Measurements from ENCODE around the gene USP47. TPM values are rescaled to one million over a fixed set of nuclear protein-coding genes. Genes with fewer than 3 reads are reported as not detected.

Gene USP47
- total RNA-seq, 1 donor from 2014 or later: 54.6 TPM

DNA sequence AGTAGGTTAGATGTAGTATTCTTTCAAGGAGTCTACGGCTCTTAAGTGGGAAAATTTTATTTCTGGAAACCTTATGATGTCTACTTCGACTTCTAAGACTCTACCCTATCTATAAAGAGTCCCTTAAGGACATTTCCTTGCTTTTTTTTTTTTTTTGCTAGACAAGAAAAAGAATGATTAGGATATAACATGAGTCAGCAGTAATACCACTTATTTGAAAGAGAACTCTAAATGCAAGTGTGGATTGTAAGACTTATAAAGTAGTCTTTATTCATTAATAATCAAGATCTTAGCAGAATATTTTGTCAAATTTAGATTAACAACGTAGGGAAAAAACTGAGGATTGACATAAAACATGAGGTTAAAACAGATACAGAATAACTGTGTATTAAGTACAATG lies 95.7 kb downstream of the USP47 start:
- DNase-seq (ENCODE audit: extremely low read depth, low read depth, low spot score): no peak

DNA sequence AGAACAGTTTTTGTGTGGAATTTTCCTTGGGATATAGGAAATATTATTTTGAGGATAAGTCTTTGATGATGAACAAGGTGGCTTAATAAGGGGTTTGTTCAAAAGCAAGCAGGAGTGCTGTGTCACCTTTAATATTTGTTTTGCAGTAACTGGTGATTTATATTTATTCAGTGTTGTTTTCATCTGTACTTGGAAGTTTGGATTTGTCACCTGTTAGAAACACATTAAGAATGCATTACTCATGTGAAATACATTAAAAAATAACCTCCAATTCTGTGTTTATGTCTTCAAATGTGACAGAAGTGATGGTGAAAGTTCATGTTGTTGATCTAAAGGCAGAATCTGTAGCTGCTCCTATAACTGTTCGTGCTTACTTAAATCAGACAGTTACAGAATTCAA lies 96.2 kb downstream of the USP47 start:
- DNase-seq (ENCODE audit: extremely low read depth, low read depth, low spot score): no peak

DNA sequence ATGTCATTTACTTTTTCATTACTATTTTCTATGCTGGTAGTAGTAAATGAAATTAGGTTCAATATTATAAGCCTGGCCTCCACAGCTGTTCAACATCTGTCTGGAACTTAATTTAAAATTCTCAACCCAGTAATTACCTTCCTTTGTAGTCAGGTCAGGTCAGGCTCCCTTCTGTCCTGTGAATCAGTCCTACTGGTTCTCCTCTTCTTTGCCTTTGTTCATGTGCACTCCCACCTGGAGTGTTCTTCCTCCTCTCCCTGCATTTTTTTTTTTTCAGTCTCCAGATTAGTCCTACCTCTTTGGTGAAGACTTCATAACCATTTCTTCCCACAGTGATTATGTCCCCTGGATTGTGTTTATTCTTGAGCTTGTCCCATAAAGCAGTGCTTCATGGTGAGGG lies 98.8 kb downstream of the USP47 start:
- no peak for DNase-seq (ENCODE audit: extremely low read depth, low read depth, low spot score)

DNA sequence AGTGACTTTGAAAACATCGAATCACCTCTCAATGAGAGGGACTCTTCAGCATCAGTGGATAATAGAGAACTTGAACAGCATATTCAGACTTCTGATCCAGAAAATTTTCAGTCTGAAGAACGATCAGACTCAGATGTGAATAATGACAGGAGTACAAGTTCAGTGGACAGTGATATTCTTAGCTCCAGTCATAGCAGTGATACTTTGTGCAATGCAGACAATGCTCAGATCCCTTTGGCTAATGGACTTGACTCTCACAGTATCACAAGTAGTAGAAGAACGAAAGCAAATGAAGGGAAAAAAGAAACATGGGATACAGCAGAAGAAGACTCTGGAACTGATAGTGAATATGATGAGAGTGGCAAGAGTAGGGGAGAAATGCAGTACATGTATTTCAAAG lies 100.9 kb downstream of the USP47 start:
- DNase-seq (ENCODE audit: extremely low read depth, low read depth, low spot score): no peak

DNA sequence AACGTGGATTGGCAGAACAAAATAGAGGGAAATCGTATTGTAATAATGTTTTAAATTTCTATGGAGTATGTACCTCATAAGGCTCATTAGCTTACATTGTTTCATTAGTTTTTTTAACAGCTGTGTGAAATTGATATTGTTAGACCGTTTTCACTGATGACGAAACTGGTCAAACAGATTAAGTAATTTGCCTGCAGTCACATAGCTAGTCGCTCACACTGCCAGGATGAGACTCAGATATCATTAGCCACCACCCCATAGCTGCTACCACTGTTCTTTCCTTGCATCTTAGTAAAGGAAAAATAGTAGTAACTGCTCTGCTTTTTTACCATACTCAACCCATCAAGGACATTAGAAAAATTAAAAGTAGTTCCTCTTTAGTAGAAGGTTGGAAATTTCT lies 102.7 kb downstream of the USP47 start:
- DNase-seq (ENCODE audit: extremely low read depth, low read depth, low spot score): no peak

DNA sequence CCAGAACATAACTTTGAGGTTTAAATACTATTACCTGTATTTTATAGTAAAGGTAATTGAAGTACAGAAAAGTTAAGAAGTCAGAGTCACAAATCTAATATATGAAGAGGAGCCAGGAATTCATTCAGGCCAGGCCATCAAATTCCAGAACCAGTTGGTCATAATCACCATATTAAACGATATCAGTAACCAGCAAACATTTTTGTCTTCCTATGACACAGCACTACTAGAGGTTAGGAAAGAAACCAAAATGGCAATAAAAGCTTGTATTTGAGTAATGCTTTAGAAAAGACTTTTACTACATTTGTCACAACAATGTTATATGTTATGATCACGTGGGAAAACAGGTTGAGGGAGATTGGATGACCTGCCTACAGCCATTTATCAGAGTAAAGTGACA lies 104.4 kb downstream of the USP47 start:
- DNase-seq (ENCODE audit: extremely low read depth, low read depth, low spot score): no peak

DNA sequence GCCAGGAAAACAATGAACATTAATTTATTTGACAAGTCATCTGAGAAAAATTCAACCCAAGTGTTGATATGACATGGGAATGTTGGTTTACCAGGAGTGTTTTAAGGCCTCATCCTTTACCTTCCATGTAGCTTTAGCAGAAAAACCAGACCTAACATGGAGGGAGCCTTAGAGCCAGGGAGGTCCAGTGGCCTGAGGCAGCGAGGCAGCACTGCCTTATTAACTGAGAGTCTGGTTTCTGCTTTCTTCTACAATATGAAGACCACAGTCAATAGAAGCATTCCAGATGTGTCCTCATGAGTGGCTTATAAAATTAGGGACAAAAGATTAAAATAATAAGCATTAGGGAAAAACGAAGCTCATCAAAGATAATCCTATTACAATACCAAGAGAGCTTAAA lies 105.1 kb downstream of the USP47 start:
- no peak for DNase-seq (ENCODE audit: extremely low read depth, low read depth, low spot score)

DNA sequence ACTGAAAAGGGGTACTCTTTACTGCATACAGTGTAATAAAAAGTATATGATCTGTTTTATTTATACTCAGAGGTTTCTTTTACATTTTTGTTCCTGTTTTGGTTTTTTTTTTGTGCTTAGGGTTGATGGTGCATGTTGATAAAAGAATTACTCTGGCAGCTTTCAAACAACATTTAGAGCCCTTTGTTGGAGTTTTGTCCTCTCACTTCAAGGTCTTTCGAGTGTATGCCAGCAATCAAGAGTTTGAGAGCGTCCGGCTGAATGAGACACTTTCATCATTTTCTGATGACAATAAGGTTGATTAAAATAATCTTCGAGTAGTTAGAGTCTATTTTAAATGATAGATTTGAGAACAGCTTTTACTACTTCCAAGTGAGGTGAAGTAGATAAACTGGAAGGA lies 106.1 kb downstream of the USP47 start:
- no peak for DNase-seq (ENCODE audit: extremely low read depth, low read depth, low spot score)

DNA sequence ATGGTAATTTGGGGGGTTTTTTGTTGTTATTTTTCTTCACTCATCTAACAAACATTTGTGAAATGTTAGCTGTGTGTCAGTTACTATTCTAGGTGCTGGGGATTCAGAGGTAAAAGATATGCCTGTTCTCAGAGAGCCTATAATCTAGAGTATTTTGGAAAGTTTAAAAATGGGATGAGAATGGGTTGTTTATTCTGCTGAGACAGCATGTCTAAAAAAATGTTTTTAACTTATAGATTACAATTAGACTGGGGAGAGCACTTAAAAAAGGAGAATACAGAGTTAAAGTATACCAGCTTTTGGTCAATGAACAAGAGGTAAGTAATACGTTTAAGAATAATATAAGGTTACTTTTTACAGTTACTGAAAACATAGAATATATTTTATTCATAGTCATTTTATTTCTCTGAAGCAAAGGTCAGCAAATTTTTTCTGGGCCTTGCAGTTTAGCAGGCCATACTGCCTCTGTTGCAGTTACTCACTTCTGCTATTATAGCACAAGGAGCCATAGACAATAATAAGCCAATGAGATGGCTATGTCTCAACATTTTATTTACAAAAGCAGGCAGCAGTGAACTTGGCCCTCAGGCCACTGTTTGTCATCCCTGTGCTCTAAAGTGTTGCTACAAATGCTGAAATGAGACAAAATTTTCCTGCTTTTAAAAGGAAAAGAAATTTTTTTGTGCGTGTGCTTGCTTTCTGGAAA lies 106.6 kb downstream of the USP47 start:
- DNase-seq (ENCODE audit: extremely low read depth, low read depth, low spot score): no peak

DNA sequence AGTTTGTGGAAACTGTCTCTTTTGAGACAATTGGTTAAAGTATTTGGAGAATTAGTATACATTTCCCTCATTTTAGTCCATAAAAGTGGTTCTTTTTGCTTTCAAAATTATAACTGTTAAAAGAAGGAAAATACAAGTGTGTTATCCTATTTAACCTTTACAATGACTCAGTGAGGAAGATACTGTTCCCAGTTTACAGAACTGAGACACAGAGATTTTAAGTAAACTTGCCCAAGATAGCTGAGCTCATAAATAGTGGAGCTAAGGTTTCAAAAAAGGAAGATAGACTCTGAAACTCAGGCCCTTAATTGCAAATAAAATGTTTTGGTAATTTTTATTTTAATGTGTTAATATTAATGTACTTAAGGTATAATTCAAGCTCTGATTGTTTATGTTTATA lies 107.7 kb downstream of the USP47 start:
- no peak for DNase-seq (ENCODE audit: extremely low read depth, low read depth, low spot score)

DNA sequence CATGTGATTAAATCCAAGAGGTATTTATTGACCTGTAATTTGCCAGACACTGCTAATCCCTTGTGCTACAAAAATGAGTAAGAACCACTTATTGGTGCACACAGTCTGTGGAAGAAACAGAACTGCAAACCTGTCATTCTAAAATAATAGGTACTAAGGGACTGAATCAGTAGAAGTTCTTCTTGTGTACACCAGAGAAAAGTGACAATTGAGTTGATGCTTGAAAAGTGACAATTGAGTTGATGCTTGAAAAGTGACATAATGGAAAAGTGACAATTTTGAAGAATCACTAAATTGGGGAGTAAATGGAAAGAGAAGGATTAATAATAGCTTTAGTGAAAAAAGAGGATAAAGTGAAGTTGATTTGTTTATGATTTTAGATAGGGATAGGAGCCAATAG lies 110.3 kb downstream of the USP47 start:
- DNase-seq (ENCODE audit: extremely low read depth, low read depth, low spot score): no peak

DNA sequence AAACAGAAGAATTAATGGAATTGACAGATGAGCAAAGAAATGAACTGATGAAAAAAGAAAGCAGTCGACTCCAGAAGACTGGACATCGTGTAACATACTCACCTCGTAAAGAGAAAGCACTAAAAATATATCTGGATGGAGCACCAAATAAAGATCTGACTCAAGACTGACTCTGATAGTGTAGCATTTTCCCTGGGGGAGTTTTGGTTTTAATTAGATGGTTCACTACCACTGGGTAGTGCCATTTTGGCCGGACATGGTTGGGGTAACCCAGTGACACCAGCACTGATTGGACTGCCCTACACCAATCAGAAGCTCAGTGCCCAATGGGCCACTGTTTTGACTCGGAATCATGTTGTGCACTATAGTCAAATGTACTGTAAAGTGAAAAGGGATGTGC lies 114.2 kb downstream of the USP47 start:
- no peak for DNase-seq (ENCODE audit: extremely low read depth, low read depth, low spot score)

DNA sequence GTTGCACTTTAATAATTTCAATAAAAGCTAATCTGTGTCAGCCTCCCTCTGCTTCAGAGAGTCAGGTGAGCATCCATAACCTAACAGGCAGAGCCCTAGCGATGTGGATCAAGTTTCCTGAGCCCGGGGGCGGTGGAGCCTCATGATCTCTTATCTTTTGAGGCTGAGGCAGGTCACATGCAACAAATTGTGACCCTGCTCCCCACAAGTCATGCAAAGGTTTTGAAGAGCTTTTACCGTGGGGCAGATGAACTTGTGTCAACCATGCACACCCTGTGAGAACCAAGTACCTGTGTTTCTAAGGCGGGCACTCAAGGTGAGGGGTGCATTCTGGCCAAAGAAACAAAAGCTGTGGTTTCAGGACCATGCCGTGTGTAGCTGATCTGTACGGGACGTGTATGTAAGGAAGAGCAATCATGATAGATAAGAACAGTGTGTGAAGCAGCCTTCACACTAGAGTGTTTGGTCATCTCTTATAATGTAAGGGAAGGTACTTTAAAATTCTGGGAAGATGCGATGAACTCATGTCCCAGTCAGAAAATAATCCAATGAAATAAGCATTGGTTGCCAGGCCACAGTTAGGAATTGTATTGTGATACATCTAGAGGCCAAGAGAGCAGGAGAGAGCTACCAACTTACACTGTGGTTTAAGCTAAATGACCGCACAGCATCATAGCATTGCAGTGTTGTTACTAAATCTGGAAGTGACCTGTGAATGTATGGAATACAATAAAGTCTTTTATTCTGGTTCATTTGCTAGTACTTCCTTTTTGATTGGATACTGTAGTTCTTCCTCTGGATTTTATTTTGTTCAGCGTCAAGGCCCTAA lies 116.8 kb downstream of the USP47 start:
- no peak for DNase-seq (ENCODE audit: extremely low read depth, low read depth, low spot score)

DNA sequence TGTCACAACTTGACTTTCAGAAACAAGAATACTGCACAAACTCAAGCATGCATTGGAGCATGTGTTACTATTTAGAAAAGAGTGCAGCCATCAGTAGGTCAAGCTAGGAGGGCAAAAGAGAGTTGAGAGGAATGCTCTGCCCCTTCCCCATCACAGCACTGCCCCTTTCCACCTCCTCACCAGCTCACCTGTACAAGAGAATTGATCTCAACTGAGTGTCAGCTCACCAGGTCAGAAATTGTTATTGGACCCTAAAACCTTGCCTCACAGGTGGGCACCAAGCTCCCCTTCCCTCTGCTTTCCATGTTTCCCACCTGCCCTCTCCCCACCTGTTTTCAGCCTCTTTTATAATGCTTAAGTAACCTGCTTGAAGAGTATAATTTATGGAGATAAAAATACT lies 117.8 kb downstream of the USP47 start:
- no peak for DNase-seq (ENCODE audit: extremely low read depth, low read depth, low spot score)

DNA sequence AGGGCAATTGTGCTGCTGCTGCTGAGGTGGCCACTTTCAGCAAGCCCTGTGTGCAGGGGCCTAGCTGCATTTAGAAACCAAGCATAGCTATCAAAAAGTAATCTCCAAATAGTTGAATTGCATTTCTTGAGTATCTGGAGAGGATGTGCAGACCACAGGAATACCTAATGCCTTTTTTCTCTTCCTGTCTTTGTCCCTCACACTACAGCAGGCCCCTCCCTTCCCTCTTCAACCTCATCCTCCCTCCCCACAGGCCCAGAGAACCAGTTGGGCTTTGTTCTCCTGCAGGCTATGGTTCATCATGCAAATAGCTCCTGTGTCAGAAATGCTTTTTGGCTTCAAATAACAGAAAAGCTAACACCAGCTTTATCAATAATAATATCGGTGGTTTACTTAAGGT lies 118.9 kb downstream of the USP47 start:
- no peak for DNase-seq (ENCODE audit: extremely low read depth, low read depth, low spot score)

DNA sequence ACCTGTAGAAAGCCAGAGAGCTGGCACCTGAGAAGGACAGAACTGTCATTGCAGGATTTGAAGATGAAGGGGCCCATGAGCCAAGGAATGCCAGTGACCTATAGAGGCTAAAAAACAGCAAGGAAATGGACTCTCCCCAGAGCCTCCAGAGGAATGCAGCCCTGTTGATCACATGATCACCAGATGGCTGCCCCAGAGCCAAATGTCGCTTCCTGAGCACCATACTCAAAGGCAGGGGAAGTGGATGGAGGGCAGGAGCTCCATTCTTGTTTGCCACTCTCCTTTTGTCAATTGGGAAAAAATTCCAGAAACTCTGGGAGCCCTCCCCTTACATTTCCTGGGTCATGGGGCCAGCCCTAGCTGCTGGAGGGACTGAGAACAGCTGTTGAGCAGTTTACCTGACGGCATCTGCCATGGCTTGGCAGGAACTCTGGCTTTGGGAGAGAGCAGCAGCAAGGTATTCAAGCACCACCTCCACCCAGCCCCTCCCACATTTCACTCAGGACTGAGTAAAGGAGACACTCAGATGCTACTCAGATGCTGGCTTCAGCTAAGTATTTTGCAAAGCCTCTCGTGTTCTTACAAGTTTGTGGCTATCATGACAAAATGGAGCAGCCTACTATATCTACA lies 119.7 kb downstream of the USP47 start:
- DNase-seq (ENCODE audit: extremely low read depth, low read depth, low spot score): no peak

DNA sequence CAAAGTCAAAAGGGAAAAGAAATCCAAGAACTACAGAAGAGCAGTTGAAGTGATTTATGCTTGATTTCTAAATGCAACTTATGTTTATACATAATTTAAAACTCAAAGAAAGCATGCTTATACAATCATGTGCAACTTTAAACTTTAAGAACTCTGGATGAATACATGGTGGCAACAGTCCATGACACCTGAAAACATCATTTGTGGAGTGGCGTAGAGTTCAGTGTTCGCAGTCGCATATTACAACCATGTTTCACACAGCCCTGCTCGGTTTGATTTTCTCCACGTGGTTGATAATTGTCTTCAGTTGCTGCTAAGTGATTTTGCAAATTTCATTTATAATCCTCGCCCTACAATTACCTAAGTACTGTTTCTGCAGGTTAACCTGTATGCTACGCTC lies 121.3 kb downstream of the USP47 start:
- DNase-seq (ENCODE audit: extremely low read depth, low read depth, low spot score): no peak

DNA sequence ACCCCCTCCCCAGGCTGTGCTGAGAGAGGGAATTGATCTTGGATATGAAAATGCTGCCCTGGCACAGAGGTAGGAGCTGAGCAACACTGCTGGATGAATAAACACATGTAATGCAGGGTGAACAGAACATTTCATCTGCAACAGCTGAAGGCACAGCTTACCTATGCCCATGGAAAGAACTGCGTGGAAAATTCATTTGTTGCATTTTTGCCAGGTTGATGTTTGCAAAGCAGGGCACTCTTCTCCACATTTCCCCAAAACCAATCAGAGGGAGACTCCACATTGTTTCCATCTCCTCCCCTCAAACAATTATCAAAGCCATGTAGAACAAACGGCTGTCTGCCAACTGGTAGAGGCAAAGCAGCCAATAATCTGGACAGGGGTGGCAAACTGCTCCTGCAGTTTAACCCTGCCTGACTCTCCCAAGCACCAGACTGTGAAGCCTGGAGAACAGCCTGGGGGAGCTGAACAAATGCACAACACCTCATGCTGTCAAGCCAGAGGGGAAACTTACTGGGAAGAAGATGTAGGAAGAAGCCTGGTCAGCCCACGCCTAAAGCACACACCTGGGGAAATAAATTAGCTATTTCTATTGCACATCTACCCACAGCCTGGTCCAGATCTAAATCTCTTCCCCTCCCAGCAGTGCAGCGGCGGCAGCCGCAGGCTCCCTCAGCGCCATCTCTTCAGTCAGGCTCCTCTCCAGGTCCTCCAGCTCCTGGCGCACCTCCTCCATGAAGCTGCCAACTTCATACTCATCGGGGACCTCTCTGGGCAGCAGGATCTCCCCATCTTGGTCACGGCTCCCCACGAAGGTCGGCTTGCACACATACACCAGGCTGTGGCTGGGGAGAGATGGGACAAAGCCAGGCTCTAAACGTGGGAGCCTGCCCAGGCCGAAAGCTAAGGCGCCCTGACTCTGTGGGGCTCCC lies 122.3 kb downstream of the USP47 start:
- no peak for DNase-seq (ENCODE audit: extremely low read depth, low read depth, low spot score)

DNA sequence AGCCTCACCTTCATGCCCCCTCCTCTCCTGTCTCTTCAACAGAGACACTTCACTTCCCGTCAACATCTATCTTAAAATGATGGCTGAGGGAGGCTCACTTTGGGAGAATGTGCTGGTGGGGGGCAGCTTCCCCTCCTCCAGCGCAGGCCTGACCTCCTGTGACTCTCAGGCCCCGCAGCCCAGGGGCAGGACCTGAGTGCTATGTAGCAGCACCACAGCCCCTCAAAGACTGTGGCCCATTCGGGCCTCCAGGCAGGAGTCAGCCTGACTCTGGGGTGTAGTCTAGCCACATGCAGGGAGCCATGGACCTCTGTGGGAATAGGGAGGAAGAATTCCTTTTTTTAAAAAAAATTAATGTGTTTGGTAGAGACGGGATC lies 123.0 kb downstream of the USP47 start:
- DNase-seq (ENCODE audit: extremely low read depth, low read depth, low spot score): no peak

DNA sequence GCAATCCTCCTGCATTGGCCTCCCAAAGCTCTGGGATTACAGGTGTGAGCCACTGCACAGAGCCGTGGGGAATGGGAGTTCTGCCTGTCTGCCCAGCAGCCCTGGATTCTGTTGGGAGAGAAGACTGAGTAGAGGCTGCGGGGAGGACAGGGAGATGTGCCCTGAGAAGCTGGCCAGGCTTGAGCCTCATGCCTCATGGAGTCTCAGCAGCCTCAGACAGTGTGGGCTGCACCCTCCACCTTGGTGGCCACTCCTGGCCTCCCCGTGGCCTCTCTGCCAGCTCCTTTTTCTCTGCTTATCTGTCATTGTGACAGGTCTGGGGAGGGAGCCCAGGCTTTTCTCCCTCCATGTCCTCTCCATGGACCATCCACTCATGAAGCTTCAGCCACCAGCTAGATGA lies 123.4 kb downstream of the USP47 start:
- DNase-seq (ENCODE audit: extremely low read depth, low read depth, low spot score): no peak

Measured in glomerular endothelial cell (primary cell).